Brain microvascular endothelial cell (primary cell): ENCODE data around the gene IARS1.

Experiments
- DNase-seq: peaks from one replicate; pipeline ENCODE4 v3.0.0-alpha.2; 2020
- H3K27ac ChIP-seq: fragments of 250-450 bp; sonication (Bioruptor Pico); 2 replicates; pipeline ENCODE4 v1.5.1; 2020; ENCODE audit warnings: mild to moderate bottlenecking, moderate library complexity
- H3K27me3 ChIP-seq: fragments of 250-450 bp; sonication (Bioruptor Pico); replicated peaks from 2 replicates; pipeline ENCODE4 v1.5.1; 2020; ENCODE audit warnings: mild to moderate bottlenecking
- H3K36me3 ChIP-seq: fragments of 250-450 bp; sonication (Bioruptor Pico); replicated peaks from 2 replicates; pipeline ENCODE4 v1.5.1; 2020; ENCODE audit warnings: mild to moderate bottlenecking
- H3K4me3 ChIP-seq: 2 replicates; pipeline ENCODE4 v1.5.1; 2011; ENCODE audit warnings: low read depth, mild to moderate bottlenecking, control low read depth, low read length, moderate library complexity
- CTCF ChIP-seq: IDR thresholded peaks from 2 replicates; pipeline ENCODE4 v1.5.1; 2011; ENCODE audit warnings: low read depth, mild to moderate bottlenecking, moderate library complexity, low read length, control low read depth, inconsistent platforms; ENCODE audit errors: missing control alignments
- in situ Hi-C: cut with HindIII; loops from 2 replicates; pipeline ENCODE4 v1.10.0; 2017; ENCODE audit warnings: low sequenced_read_pairs, low pct_ligation_motif_present

Gene IARS1

GRCh38 chr9:92300936-92301335, 7.4 kb upstream of the IARS1 start:
- H3K27ac ChIP-seq = no peak overlapping the region
- H3K36me3 ChIP-seq = peaks cover 69% of the 10 kb centered on the region
- in situ Hi-C loops = no loop called here

DNA sequence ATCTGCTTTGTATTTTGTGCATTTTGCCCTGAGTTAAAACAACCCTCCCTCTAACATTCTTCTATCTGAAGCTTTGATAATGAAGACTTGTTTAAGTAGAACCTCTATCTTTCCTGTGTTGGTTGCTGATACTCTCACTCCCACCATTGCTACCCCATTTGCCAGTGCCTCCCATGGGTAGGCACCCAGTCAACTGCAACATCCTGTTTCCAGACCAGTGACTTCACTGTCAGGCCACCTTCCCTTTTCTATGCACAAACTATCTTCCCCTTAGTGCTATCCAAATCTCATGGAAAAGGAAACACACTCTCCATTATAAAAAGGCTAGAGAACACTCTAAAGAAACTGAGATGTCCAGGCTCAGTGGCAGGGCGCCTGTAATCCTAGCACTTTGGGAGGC, 5.6 kb upstream of the IARS1 start:
- Histone ChIP-seq H3K27ac (no peak overlapping the region), H3K4me3 (no peak overlapping the region), H3K36me3 (peaks cover 51% of the 10 kb centered on the region), H3K27me3 (no peaks in the 10 kb centered on the region)
- in situ Hi-C loops = no loop called here
- no peak for TF ChIP-seq CTCF
- no peak for DNase-seq

More at GRCh38 chr9:92300936-92301335, 7.4 kb upstream of the IARS1 start:
- TF ChIP-seq CTCF = no peak
- no peaks in the 10 kb centered on the region for H3K27me3 ChIP-seq
- no peak for DNase-seq
- no peak overlapping the region for H3K4me3 ChIP-seq

DNA sequence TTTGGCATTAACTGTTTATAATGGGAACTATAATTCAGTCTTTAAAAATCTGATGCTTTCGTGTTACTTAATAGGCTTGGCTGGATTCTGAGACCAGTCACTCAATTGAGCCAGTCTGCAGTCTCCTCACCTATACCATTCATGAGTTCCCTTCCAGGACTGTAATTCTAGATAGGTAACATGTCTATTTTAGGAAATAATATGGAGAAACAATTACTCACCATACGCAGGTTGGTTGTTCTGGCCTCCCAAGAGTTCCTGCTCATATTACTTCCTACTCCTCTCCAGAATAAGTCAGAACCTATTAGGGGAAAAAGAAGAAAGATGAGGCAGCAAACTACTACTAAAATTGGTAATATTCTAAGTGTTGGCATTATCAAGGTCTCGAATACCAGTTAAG, 4.5 kb upstream of the IARS1 start:
- in situ Hi-C loops = no loop called here
- Histone ChIP-seq H3K27me3 (no peaks in the 10 kb centered on the region), H3K36me3 (peaks cover 47% of the 10 kb centered on the region), H3K4me3 (no peak overlapping the region), H3K27ac (no peak overlapping the region)
- no peak for DNase-seq
- TF ChIP-seq CTCF = no peak

- no peak overlapping the region for H3K4me3 ChIP-seq
- no peaks in the 10 kb centered on the region for H3K27me3 ChIP-seq
- DNase-seq = no peak
- in situ Hi-C loops = no loop called here
- H3K27ac ChIP-seq = no peak overlapping the region
- TF ChIP-seq CTCF = no peak
- peaks cover 42% of the 10 kb centered on the region for H3K36me3 ChIP-seq
Measured at GRCh38 chr9:92297611-92298010, 4.1 kb upstream of the IARS1 start.

DNA sequence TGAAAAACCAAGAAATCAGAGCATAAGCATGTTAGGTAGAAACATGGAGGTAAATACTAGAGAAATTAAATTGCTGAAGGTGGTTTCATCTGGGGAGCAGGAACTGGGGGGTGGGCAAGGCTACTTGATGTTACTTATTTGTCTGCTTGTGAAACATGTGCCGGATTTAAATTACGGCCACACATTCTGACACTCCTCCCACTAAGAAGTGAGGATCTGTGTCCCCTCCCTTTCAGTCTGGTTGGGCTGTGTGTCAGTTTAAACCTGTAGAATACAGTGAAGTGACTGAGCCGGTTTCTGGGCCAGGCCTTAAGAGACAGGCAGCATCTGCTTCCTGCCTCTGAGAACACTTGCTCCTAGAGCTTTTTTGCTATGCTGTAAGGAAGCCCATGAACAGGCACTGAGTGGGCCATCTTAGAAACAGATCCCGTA, 2.3 kb upstream of the IARS1 start:
- no peaks in the 10 kb centered on the region for H3K27me3 ChIP-seq
- H3K27ac ChIP-seq = no peak overlapping the region
- no peak overlapping the region for H3K4me3 ChIP-seq
- in situ Hi-C loops = no loop called here
- peaks cover 27% of the 10 kb centered on the region for H3K36me3 ChIP-seq
- DNase-seq = no peak
- TF ChIP-seq CTCF = no peak

DNA sequence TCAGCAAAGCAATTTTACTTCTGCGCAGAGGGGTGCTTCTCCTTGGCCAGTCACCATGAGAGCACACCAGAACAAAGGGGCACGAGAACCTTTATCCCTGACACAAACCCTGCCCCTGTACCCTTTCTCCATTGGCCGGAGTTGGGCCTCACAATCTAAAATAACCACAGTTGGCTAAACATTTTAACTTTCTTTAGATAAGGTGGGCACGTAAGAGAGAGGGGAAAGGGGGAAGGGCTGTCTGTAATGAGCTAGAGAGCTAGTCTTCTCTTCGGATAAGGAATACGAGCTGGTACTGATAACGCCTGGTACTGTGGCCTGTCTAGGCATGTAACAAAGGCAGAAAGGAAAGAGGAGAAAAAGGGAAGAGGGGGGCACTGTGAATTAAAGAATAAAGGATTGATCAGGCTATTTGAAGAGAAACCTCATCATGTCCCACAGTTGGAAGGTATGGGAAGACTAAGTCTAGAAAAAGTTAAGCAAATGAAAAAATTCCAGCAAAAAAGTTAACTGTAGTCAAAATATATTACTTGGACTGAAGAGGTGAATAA, 1.8 kb upstream of the IARS1 start:
- in situ Hi-C loops = no loop called here
- no peak overlapping the region for H3K27ac ChIP-seq
- no peak for DNase-seq
- no peaks in the 10 kb centered on the region for H3K27me3 ChIP-seq
- no peak overlapping the region for H3K4me3 ChIP-seq
- H3K36me3 ChIP-seq = peaks cover 23% of the 10 kb centered on the region
- TF ChIP-seq CTCF = no peak
